ENCODE results near the gene KCNQ1. TPM values are rescaled to one million over a fixed set of nuclear protein-coding genes. Genes with fewer than 3 reads are reported as not detected.

Gene KCNQ1
- total and polyA plus RNA-seq, 2 donors (not counting 3 experiments of a cell fraction or from before 2014, with no cell fraction given) = 0.07 to 0.09 TPM

- POLR2A ChIA-PET = no interaction called here
- no peaks in the 10 kb centered on the region for H3K4me1 ChIP-seq (ENCODE audit: control insufficient read depth, extremely low read depth, insufficient read depth, low read length)
- H3K9ac ChIP-seq (replicated peaks; ENCODE audit: extremely low read depth, insufficient read depth, low read length) = no peak overlapping the region
- FAIRE-seq (no peak), DNase-seq (ENCODE audit: low read depth, low spot score) (no peak)
- no TSS peak for BruUV-seq (replicated peaks)
- no peaks in the 10 kb centered on the region for H3K36me3 ChIP-seq (ENCODE audit: control insufficient read depth in 2 of 2, extremely low read depth in 1 of 2, insufficient read depth in 2 of 2, low read length in 2 of 2)
- H3K27ac ChIP-seq (ENCODE audit: insufficient read depth, low read depth, low read length) = no peak overlapping the region
- dilution Hi-C loops (cut with MboI; ENCODE audit: extremely low pct_ligation_motif_present, low sequenced_read_pairs) (no loop called here), intact Hi-C loops (cut with micrococcal nuclease) (no loop called here)
- H3K4me3 ChIP-seq (replicated peaks in 1 of 3; ENCODE audit: insufficient read depth in 1 of 3, low read depth in 1 of 3, low read length in 3 of 3) = no peak overlapping the region
- H3K9me3 ChIP-seq (replicated peaks; ENCODE audit: control insufficient read depth, insufficient read depth, low read length) = no peaks in the 10 kb centered on the region
- H3K79me2 ChIP-seq (ENCODE audit: control insufficient read depth, insufficient read depth, low read length) = no peaks in the 10 kb centered on the region
- no peaks in the 10 kb centered on the region for H3K9me1 ChIP-seq (replicated peaks; ENCODE audit: control insufficient read depth, extremely low read depth, insufficient read depth, low read length)
- H4K20me1 ChIP-seq (replicated peaks; ENCODE audit: control insufficient read depth, extremely low read depth, insufficient read depth, low read length) = no peaks in the 10 kb centered on the region
- H3K4me2 ChIP-seq (ENCODE audit: insufficient read depth, low read length) = no peak overlapping the region
- TF ChIP-seq JUN (IDR thresholded peaks at IDR 0.05; ENCODE audit: borderline replicate concordance, insufficient read depth, insufficient read length, low read depth) = no peak
- TF ChIP-seq GATA2 (IDR thresholded peaks at IDR 0.05; ENCODE audit: insufficient read depth, insufficient read length, low read depth, low read length) = no peak
- no peak for TF ChIP-seq POLR2AphosphoS5 (IDR thresholded peaks at IDR 0.05; ENCODE audit: insufficient read depth, low read depth, low read length)
- no peak for TF ChIP-seq MAX (IDR thresholded peaks at IDR 0.05; ENCODE audit: insufficient read depth, insufficient read length)
- no peak for TF ChIP-seq FOS (IDR thresholded peaks at IDR 0.05; ENCODE audit: borderline replicate concordance, insufficient read depth, low read length)
- TF ChIP-seq EZH2 (IDR thresholded peaks at IDR 0.05; ENCODE audit: borderline replicate concordance, low read depth, low read length, severe bottlenecking) = no peak
- no peak for TF ChIP-seq POLR2A (IDR thresholded peaks at IDR 0.05; ENCODE audit: low read depth, low read length)
- CTCF ChIA-PET = interaction anchor here (1.4 kb wide), 1 partner anchor 9 kb away, joined by 3 read pairs; no protein-coding TSS in a partner anchor
- H2AFZ ChIP-seq (ENCODE audit: low read depth, low read length) = no peak overlapping the region
- peaks cover 0 to 3% of the 10 kb centered on the region in 2 experiments for H3K27me3 ChIP-seq (ENCODE audit: control insufficient read depth in 2 of 2, insufficient read depth in 2 of 2, low read length in 2 of 2)
Observed at GRCh38 chr11:2726964-2727363, 282.2 kb downstream of the KCNQ1 start.

GRCh38 chr11:2728128-2728662 lies 283.4 kb downstream of the KCNQ1 start:
- H3K27ac ChIP-seq (ENCODE audit: insufficient read depth, low read depth, low read length) = no peak overlapping the region
- H3K27me3 ChIP-seq (ENCODE audit: control insufficient read depth in 2 of 2, insufficient read depth in 2 of 2, low read length in 2 of 2) = peaks cover 0 to 3% of the 10 kb centered on the region in 2 experiments
- POLR2A ChIA-PET = no interaction called here
- DNase-seq (ENCODE audit: low read depth, low spot score) (no peak), FAIRE-seq (no peak)
- intact Hi-C loops (cut with micrococcal nuclease) (no loop called here), dilution Hi-C loops (cut with MboI; ENCODE audit: extremely low pct_ligation_motif_present, low sequenced_read_pairs) (no loop called here)
- H3K9me1 ChIP-seq (replicated peaks; ENCODE audit: control insufficient read depth, extremely low read depth, insufficient read depth, low read length) = no peaks in the 10 kb centered on the region
- no peaks in the 10 kb centered on the region for H3K9me3 ChIP-seq (replicated peaks; ENCODE audit: control insufficient read depth, insufficient read depth, low read length)
- TF ChIP-seq MYC (IDR thresholded peaks at IDR 0.05; ENCODE audit: low read depth, low read length) (no peak), JUN (IDR thresholded peaks at IDR 0.05; ENCODE audit: borderline replicate concordance, insufficient read depth, insufficient read length, low read depth) (no peak), GATA2 (IDR thresholded peaks at IDR 0.05; ENCODE audit: insufficient read depth, insufficient read length, low read depth, low read length) (no peak), CTCF (IDR thresholded peaks at IDR 0.05; ENCODE audit: extremely low read depth in 1 of 2, insufficient read depth in 1 of 2, low read depth in 1 of 2, low read length in 2 of 2) (no peak), EZH2 (IDR thresholded peaks at IDR 0.05; ENCODE audit: borderline replicate concordance, low read depth, low read length, severe bottlenecking) (no peak), POLR2AphosphoS5 (IDR thresholded peaks at IDR 0.05; ENCODE audit: insufficient read depth, low read depth, low read length) (no peak), MAX (IDR thresholded peaks at IDR 0.05; ENCODE audit: insufficient read depth, insufficient read length) (no peak), FOS (IDR thresholded peaks at IDR 0.05; ENCODE audit: borderline replicate concordance, insufficient read depth, low read length) (no peak), POLR2A (IDR thresholded peaks at IDR 0.05; ENCODE audit: low read depth, low read length) (no peak)
- H3K9ac ChIP-seq (replicated peaks; ENCODE audit: extremely low read depth, insufficient read depth, low read length) = no peak overlapping the region
- no peaks in the 10 kb centered on the region for H3K79me2 ChIP-seq (ENCODE audit: control insufficient read depth, insufficient read depth, low read length)
- H4K20me1 ChIP-seq (replicated peaks; ENCODE audit: control insufficient read depth, extremely low read depth, insufficient read depth, low read length) = no peaks in the 10 kb centered on the region
- H3K4me3 ChIP-seq (replicated peaks in 1 of 3; ENCODE audit: insufficient read depth in 1 of 3, low read depth in 1 of 3, low read length in 3 of 3) = no peak overlapping the region
- H3K4me1 ChIP-seq (ENCODE audit: control insufficient read depth, extremely low read depth, insufficient read depth, low read length) = no peaks in the 10 kb centered on the region
- H3K4me2 ChIP-seq (ENCODE audit: insufficient read depth, low read length) = no peak overlapping the region
- CTCF ChIA-PET = interaction anchor here (1.4 kb wide), 1 partner anchor 11 kb away, joined by 3 read pairs; no protein-coding TSS in a partner anchor
- BruUV-seq (replicated peaks) = no TSS peak
- H3K36me3 ChIP-seq (ENCODE audit: control insufficient read depth in 2 of 2, extremely low read depth in 1 of 2, insufficient read depth in 2 of 2, low read length in 2 of 2) = no peaks in the 10 kb centered on the region
- no peak overlapping the region for H2AFZ ChIP-seq (ENCODE audit: low read depth, low read length)
